AG10803 (cell line): ENCODE measurements around the gene DLX5.

ENCODE experiments used
- DNase-seq: peaks from one replicate; pipeline ENCODE4 v3.0.0; 2010; ENCODE audit warnings: low read depth
- H3K4me3 ChIP-seq: 2 replicates; pipeline ENCODE4 v1.5.1; 2011; ENCODE audit warnings: mild to moderate bottlenecking, low read length, control low read depth
- CTCF ChIP-seq: conservative IDR thresholded peaks from 2 replicates; pipeline ENCODE4 v1.5.1; 2011; ENCODE audit warnings: mild to moderate bottlenecking, low read length, control low read depth, inconsistent platforms

The DLX5 gene

DNA sequence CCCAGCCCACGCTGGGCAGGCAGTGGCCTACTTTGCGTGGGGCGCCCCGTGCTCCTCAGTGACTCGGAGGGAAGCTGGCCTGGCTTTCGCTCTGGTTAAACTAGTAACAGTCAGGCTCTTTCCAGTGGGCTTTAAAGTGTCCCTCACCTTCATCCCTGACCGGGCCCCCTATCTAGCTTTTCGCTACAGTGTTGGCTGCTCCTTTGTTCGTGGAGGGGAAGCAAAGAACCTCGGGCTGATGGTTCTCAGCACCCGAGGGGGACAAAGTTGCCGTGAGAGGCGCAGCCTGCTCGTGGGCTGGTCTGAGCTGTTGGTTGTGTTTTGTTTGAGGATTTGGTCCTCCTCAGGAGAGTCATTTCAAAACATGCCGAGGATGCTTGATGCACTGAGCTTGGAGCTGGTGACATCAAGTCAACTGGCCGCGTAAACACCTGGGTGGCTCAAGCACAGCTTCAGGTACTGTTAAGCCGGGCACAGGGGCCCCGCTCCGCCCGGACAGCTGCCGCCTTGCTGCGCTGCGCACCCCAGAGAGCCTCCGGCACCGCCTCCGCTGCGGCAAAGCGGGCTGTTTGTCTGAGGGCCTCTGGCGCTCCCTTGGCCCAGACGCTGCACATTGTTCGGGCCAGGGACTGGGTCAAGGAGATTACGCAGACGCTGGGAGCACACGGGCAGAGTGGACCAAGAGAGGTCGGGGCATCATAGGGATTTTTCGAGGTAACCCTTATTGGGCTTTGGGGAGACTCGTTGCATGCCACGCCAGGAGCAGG lies 17.6 kb downstream of the DLX5 start:
- no peak for TF ChIP-seq CTCF
- H3K4me3 ChIP-seq = no peak overlapping the region
- DNase-seq = no peak

GRCh38 chr7:97006055-97006815 lies 18.4 kb downstream of the DLX5 start:
- H3K4me3 ChIP-seq = peak overlapping the region; percentile 36
- DNase-seq = peak; percentile 31
- TF ChIP-seq CTCF = no peak

GRCh38 chr7:97005183-97006054 lies 19.2 kb downstream of the DLX5 start, which contains the start of gene DLX6:
TSS of gene DLX6 (plus strand) at chr7:97005553. CDS start at chr7:97005978, 425 bp downstream.
- H3K4me3 ChIP-seq = peak within 1 kb of the TSS; percentile 36
- peak; percentile 16 for DNase-seq
- no peak for TF ChIP-seq CTCF

GRCh38 chr7:97004247-97005182 lies 20.1 kb downstream of the DLX5 start:
- no peak for TF ChIP-seq CTCF
- H3K4me3 ChIP-seq = no peak overlapping the region
- DNase-seq = no peak

- no peak overlapping the region for H3K4me3 ChIP-seq
- no peak for TF ChIP-seq CTCF
- no peak for DNase-seq
These were observed 21.1 kb downstream of the DLX5 start for GRCh38 chr7:97003262-97004246.
